HG02763 (cell line): ENCODE data around the gene MFAP3.
A peak's percentile ranks its signal among the peaks of the same experiment; 100 is the strongest.
"Not testable (repeated sequence)": the region's sequence is repeated elsewhere in the genome, so short reads cannot be mapped to it uniquely, and the experiment has no call there.

ENCODE experiments used
- ATAC-seq: cut with Tn5 transposase; IDR thresholded peaks from one replicate; pipeline ENCODE4 v1.9.1; 2021; ENCODE audit warnings: mild to moderate bottlenecking, moderate library complexity; ENCODE audit not compliant: unreplicated experiment

MFAP3 gene

DNA sequence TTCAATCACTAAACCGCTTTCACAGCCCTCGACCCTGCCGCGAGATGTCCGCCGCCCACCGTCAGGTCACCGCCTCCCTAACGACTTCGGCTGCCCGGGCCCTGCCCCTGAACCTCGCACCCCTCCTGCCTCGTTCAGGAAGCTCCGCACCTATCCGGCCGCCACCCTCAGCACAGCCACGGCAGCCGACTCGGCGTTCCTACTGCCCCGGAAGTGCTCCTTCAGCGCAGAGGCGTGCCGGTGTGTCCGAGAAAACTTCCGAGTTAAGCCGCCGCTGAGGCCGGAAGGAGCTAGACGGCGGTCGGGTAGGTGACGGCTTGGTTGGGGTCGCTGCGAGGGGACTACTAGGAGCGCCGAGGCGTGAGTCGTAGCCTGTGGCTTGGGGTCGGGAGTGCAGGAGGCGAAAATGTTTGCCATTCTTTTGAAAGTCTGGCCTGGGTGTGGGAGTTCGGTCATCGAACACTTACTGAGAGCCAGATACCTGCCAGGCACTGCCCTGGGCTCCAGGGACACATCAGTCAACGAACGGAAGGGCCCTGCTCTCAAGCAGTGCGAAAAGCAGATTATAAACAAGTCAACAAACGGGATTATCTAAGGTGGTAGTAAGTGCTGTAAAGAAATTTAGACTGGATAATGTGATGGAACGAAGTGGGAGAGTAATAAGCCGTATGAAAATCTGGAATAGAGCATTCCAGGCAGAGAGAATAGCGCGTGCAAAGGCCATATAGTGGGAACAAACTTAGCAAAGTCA lies at the start of gene MFAP3, which contains the start of gene FAM114A2:
Gene MFAP3, plus strand, starts transcription at position 261 of the 751 bp plus-strand sequence. CDS start 10,756 bp downstream, outside the sequence.
Gene FAM114A2, minus strand, starts transcription at position 204 of the 751 bp plus-strand sequence. CDS start 3,957 bp downstream, outside the sequence.
- ATAC-seq: peak; percentile 97

DNA sequence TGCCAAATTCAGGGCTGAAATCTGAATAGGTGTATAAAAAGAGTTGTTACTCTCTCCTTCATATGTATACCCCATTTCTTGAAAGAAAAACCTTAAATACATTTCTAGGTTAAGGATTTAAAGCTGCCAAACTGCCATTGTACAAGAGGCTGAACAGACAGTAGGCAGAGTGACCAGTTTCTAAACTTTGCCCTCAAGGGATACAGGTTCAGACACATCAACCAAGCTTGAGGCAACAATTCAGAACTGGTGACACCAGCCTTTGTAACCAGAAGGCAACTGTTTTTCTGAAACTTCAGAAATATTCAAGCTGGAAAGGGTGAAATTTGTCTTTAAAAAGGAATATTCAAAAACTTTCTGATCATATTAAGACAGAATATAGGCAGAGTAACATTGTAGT lies 47.6 kb upstream of the MFAP3 start:
- no peak for ATAC-seq

DNA sequence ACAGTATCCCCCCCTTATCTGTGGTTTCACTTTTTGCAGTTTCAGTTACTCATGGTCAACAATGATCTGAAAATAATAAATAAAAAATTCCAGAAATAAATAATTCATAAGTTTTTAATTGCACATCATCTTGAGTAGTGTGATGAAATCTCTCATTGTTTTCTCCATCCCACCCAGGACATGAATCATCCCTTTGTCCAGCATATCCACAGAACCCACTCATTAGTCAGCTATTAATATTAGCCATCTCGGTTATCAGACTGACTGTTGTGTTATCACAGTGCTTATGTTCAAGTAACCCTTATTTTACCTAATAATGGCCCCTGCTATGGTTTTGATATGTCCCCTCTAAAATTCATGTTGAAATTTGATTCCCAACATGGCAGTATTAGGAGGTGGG lies 40.8 kb upstream of the MFAP3 start:
- no peak for ATAC-seq

DNA sequence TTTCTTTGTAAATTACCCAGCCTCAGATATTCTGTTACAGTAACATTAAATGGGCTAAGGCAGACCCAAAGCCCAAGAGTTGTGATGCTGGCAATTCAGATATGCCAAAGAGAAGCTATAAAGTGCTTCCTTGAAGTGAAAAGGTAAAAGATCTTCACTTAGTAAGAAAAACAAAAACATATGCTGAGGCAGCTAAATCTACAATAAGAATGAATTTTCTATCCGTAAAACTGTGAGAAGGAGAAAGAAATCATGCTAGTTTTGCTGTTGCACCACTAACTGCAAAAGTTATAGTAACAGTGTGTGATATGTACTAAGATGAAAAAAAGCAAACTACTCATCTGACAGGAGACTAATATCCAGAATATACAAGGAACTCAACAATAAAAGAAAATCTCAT lies 40.0 kb upstream of the MFAP3 start:
- ATAC-seq: no peak

DNA sequence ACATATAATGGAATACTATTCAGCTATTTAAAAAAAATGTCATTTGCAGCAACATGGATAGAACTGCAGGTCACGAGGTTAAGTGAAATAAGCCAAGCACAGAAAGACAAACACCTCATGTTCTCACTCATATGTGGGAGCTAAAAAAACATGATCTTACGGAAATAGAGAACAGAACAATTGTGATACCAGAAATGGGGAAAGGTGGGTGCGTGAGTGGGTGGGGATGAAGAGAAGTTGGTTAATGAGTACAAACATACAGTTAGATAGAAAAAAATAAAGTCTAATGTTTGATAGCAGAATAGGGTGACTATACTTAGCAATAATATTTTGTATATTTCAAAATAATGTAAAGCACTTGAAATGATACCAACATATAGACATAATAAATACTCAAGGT lies 38.8 kb upstream of the MFAP3 start:
- ATAC-seq: no peak

DNA sequence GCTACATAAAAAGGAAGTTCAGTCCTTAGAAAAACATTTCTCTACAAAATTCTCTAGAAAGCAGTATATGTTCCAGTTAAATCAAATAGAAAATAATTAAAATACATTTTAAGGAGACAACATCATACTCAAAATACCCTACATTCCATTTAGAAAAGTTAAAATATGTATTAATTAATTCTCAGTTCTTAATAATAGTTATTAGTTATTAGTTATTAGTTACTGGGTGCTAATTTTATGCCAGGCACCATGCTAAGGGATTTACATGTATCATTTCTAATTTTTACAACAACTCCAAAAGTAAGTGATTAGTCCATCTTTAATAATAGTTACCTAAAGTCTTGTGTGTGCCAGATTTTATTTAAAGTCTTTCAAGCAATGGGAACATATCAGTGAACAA lies 38.1 kb upstream of the MFAP3 start:
- no peak for ATAC-seq

DNA sequence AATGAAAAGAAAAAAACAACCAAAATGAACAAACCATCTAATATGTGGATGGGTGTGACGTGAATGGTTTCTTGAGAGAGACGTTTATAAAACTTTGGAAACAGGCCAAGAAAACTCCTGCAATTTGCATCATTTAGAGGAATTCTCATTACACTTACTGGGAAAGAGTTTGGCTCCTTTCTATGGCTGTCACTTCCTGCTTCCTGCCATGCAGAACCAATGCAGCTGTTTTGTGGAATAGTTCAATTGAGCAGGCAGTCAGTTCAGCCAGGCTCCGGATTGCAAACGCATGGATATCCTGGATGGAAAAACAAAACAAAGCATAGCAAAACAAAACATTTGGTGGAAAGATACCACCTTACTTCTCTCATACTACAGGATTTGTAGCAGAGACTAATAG lies 36.7 kb upstream of the MFAP3 start:
- ATAC-seq: no peak

DNA sequence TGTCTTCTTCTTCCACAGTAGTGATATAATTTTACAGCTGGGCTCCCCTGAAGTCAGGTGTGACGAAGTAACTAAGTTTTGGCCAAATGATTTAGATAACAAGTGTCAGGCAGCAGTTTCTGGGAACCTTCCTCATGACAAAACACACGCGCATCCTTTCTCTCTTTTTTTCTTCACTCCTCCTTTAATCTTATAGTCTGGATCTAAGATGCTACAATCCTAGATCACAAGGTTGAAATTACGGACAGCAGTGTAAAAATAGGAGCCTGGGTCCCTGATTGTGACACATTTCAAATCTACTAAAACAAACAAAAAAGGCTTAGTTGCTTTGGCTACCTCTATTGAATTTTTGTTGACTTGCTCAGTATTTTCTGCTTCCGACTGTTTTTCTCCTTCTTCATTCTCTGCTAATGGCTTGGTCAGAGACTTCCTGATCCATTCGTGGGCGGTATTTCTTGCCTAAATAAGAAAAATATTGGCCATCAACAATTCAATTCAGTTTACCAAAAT lies 36.2 kb upstream of the MFAP3 start:
- no peak for ATAC-seq

DNA sequence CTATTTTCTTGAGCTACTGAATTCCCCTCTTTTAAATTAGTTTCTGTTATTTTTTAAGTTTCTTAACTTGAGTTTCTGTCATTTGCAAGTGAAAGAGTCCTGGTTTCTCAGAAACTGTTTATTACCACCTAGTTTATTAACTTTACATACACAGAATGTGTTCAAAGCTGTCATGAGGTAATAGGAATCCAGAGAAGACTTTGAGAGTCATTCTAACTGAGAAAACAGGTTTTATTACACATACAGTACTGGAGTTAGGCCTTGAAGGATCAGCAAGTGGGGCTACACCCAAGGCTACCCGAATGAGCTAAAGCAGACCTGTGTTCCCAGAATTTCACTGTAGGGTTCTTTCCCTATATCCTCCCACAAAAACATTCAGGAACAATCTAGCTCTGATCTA lies 33.1 kb upstream of the MFAP3 start:
- no peak for ATAC-seq

DNA sequence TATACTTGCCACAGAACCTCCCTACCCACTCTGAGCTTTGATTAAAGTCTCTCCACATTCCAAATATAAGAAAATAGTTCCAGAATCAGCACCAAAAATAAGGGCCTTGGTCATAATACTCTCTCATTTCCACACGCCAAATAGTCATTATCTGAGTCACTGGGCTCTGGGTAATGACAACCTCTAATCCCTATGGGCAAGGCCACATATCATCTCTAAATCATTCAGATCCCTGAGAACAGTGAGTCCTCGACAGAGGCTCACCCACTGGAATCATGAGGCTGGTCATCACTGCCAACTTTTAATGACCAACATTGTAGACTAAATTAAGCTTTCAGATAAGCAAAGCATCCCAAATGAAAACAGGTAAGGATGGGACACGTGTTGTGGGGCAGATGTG lies 28.1 kb upstream of the MFAP3 start:
- no peak for ATAC-seq

DNA sequence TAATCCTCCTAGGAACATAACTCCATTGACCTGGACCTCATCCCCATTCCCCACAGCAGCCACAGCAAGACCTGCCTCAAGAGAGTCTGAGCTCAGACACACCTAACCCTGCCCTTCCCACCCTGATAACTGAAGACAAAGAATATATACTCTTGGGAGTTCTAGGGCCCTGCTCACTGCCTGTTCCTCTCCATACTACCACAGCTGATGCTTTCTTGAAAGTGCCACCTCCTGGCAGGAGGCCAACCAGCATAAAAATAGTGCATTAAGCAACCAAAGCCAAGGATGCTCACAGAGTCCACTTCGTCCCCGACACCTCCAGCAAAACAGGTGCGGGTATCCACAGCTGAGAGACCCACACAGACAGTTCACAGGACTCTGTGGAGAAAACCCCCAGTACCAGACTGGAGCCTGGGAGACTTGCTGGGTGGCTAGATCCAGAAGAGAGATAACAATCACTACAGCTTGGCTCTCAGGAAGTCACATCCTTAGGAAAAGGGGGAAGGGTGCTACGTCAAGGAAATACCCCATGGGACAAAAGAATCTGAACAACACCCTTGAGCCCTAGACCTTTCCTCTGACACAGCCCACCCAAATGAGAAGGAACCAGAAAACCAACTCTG lies 23.6 kb upstream of the MFAP3 start:
- no peak for ATAC-seq

DNA sequence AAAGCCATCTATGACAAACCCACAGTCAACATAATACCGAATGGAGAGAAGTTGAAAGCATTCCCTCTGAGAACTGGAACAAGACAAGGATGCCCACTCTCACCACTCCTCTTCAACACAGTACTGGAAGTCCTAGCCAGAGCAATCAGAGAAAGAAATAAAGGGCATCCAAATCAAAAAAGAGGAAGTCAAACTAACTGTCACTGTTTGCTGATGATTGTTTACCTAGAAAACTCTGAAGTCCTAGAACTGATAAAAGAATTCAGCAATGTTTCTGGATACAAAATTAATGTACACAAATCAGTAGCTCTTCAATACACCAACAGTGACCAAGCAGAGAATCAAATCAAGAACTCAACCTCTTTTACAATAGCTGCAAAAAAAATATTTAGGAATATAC lies 19.8 kb upstream of the MFAP3 start:
- ATAC-seq: not testable (repeated sequence)

DNA sequence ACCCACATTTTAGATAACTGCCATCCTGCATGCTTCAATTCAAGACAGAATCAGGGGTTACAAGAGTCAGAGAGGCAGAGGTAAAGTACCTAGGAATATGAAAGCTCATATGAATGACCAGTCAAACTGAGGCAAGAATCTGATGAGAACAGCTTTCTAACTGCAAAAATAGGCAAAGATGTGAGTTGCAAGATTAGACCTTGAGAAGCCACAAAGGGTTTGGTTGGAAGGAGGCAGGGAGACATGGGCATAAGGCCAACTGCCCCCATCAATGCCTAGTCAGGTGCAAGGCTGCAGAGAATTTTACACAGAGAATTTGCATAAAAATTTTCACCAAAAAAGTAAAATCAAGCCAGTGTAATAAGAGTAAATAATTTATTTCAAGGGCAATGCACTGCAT lies 12.8 kb upstream of the MFAP3 start:
- ATAC-seq: no peak

DNA sequence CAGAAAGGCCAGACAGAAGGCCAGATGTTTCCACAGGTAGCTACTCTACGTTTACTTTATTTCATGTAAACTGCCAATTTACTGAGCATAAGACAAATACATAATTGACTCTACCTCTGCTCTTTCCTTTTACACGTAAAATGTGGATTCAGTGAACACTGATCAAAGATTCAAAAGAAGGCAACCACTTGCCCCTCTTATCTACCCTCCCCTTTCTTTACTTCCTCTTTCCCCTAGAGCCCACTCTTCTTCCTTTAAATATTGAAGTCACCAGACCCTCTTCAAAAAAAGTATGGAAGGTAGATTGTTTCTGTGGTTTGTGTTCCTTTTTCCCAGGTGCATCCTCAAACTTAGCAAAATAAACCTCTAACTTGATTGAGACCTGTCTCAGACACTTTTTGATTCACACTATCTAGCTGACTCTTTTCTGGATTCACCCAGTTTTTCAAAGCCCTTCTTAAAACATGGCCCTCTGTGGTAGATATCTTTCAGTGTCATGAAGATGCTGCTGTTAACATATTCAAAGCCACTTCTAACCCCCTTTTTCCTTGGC lies 6.8 kb upstream of the MFAP3 start:
- ATAC-seq: no peak

DNA sequence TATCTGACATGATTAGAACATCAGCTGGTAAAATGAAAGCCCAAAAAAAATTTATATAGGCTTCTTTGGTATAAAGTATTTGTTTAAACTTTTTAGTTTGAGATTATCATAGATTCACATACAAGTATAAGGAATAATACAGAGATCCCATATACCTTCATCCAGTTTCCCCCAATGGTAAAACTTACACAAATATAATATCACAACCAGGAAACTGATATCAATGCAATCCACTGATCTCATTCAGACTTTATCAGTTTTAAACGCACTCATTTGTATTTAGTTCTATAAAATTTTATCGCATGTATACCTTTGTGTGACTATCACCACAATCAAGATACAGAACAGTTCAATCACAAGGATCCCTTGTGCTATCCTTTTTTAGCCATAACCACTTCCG lies 3.8 kb upstream of the MFAP3 start:
- no peak for ATAC-seq

DNA sequence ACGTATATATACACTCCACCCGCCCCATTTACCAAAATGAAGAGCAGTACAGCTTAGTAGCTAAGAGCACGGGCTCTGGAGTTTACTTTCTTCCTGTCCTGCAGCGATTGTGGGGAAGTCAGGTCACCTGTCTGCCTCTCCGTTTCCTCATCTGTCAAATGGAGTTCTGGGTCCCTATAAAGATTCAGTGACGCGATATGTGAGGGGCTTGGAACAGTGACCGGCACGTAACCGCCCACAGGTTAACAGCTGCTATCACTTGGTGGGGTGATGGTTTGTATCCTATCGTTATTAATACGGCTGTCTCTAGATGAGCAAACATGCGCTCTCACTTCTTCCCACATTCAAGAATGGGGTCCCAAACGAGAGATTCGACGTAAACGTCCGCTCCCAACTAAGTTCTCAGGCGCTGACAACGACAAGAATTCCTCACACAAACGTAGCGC lies 483 bp upstream of the MFAP3 start:
- ATAC-seq: peak; percentile 40

DNA sequence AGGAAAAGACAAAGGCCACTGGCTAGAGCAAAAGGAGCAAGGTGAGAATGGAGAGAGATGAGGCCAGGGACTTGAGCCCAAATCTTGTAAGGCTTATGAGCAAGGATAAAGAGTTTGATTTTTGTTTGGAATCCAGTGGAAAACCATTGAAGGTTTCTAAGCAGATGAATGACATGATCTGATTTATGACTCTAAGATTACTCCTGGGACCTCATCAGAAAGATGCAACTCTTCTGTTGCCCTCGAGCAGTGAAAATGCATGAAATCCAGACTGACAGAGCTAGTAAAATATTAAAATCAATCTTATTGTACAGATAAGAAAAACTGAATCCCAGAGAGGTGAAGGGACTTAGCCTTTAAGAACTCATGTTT lies 677 bp downstream of the MFAP3 start:
- ATAC-seq: no peak

DNA sequence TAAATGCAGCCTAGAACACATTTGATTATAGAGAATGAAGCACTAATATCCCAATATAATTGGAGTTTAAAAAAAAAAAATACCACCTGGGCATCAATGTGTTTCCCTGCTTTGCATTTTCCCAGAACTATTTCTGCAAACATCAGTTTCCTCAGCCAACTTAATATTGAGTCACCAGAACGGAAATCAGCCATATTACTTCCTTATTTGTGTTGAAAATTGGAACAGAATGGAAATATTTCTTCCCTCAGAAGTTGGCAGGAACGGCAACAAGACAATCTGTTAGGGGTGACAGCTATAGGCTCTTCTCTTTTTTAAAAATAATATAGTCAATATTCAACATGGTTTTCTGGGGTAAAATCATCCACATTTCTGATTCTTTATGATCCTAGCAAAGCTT lies 4.0 kb downstream of the MFAP3 start:
- ATAC-seq: no peak

DNA sequence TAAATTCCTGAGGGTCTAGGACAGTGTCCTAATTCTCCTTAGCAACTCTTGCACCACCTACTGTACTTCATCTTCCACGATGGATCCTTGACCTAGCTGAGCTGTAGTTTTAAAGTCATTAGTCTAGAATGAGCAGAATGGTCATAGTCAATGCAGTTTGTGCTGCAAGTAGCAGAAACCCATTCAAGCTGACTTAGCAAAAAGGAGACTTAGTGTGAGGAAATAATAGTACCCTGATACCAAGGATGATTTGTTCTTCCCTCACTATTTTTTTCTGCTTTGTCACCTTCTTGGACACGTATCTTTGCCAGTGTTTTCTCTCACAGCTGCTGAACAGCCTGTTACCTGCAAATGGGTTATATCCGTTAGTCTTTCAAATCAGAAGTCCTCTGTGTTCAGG lies 5.3 kb downstream of the MFAP3 start:
- no peak for ATAC-seq

DNA sequence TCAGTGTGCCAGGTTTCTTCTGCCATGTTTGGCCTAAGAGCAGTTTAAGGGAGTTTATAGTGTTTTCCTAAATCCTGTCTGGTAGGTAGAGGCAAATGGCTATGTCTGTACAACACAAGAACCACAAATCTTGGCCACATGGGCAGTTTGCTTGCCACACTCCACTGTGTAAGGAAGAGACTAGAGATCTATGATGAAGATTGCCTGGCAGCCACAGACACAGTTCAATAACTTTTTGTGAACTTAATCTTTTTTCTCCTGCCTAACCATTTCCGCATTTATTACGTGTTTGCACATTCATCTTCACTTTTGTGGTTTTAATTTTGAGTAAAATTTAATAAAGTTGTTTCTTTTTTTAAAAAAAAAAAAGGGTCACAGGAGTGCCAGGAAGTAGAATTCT lies 5.8 kb downstream of the MFAP3 start:
- ATAC-seq: no peak

DNA sequence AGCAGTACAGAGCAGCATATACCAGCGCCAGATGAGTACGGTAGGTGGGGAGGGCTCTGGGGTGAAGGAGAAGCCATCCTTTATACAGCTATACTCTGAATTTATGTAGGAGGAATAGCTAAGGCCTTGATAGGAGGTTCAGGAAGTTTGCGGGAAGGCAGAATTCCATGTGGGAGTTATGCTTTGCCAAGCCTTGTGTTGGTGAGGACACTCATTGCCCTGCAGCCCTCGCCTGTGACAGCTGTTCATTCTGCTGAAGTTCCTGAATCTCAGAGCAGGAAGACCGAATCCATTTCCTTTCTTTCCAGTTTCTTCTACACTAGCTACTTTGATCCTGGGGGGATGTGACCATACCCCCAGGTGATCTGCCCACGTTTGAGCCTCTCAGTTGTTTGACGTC lies 7.7 kb downstream of the MFAP3 start:
- ATAC-seq: no peak

DNA sequence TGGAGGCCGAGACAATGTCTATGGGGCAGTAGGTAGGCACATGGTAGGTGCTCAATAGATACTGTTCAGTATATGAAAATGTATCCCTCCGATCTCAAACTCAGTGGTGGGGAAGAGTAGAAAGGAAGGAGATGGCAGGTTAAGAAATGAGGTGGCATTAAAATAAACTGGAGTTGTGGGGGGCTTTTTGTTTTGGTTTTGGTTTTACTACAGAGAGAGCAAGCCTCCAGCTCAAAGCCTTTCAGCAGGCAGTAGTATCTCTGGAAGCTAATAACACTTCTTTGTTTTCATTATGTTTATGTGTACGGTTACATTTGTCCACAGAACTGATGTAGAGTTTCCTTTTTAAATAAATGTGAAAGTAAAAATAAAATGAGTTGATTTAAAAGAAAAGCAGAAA lies 8.6 kb downstream of the MFAP3 start:
- ATAC-seq: no peak
